Stimulated activated naive CD4-positive, alpha-beta T cell treated with Interleukin-2 at 50 U/mL for 16 hours (primary cell): ENCODE measurements around the gene IMPG2.

ENCODE experiments used
- DNase-seq: peaks from one replicate; lab custom pipeline; 2025; lab: John Stamatoyannopoulos, UW

The IMPG2 gene

GRCh38 chr3:101240719-101241399, 79.5 kb downstream of the IMPG2 start:
- no peak for DNase-seq

DNA sequence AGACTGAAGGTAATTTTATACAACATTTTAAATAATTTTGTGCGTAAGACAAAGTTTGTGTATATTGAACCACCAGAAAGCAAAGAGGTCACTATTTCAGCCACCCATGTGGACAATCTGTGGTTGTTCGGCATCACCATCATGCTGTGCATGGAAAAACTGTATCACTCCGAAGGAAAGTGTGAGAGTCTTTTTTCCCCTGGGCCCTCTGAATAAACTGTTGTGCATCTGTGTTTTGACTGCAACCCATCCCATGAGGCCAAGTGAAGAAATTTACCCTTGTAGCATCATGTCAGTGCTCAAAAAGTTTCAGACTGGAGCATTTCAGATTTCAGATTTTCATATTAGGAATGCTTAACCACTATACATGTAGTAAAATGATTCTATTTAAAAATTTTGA, 85.3 kb downstream of the IMPG2 start:
- DNase-seq, result no peak

GRCh38 chr3:101230618-101231017, 89.8 kb downstream of the IMPG2 start:
- no peak for DNase-seq

- no peak for DNase-seq
Observed at GRCh38 chr3:101229681-101230080, 90.7 kb downstream of the IMPG2 start.

- DNase-seq, result no peak
Observed at GRCh38 chr3:101228441-101228840, 91.9 kb downstream of the IMPG2 start.

- DNase-seq, result no peak
Observed at GRCh38 chr3:101224739-101225138, 95.6 kb downstream of the IMPG2 start.

DNA sequence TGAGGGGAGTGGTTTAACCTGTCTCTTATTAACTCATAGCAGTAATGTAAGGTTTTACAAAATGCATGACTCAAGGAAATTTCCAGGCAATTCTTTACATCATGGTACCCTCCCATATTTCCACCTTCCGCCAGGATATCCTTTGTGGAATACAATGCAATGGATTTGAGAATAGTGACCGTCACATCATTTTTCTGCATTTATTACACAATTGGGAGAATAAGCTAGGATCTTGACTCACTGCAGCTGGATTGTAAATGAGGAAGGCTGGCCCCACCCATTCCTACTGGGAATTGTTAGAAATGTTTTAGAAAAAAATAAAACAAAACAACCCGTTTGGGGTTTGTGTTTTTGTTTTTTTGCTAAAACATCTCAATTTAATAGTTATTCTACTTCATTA, 97.4 kb downstream of the IMPG2 start:
- no peak for DNase-seq

DNA sequence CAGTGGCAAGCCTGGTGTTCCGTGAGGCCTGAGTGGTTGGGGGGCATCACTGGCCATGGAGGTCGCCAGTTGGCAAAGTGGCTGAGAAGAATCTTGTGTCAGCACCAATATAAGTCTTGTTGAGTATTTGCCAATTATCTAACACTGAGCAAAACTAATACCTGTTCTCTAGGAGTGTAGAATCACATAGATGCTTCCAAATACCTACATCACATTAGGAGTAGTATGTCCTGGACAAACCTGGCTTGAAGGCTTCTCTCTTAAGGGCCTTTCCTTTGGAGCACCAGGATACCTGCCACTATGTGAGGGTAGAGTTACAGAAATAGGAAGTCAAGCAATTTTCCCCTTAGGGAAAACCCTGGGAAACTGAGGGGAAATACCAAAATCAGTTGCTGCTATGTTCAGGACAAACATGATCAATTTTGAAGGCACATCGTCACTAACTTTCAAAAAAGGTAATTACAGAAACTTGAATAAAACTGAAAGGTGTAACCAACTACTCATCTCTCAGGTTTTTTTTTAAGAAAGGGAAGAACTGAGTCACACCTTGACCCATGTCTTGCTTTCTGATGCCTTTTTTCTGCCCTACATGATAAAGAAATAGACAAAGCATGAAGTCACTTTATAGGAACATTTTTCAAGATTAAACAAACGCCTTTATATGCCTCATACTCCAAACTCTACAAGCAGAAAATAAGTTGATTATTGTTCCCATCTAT, 100.4 kb downstream of the IMPG2 start:
- DNase-seq, result no peak

- DNase-seq, result no peak
Observed at GRCh38 chr3:101217472-101218245, 102.7 kb downstream of the IMPG2 start.

DNA sequence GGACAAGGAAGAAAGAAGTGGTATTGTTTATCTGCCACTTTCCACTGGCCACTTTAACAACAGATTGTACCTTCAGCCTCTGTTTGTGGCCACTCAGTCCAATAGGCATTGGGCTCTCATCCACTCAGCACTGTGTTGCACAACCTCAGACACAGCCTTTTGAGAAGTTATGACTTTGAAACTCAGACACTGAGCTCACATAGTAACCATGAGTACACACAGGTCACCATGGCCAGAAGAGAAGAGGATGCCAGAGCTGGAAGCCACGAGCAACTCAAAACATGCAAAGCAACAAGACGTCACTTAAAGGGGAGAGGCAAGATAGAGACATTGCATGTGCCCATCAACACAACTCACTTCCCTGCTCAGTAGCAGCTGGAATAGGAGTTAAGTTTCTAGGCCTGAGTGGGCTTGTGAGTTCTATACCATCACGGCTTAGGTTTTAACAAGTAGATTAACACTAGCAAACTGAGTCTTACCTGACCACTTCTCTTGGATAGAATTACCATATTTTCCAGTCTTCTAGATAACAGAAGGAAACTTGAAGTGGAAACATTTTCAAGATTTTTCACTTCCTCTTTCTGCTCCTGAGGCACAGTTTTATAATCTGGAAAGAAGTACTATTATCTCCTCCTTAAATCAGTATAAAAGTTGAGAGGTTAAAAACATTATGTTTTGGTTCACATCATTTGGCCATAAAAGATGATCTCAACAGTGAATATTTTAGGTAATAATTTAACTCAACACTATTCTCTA, 103.5 kb downstream of the IMPG2 start:
- DNase-seq, result no peak

DNA sequence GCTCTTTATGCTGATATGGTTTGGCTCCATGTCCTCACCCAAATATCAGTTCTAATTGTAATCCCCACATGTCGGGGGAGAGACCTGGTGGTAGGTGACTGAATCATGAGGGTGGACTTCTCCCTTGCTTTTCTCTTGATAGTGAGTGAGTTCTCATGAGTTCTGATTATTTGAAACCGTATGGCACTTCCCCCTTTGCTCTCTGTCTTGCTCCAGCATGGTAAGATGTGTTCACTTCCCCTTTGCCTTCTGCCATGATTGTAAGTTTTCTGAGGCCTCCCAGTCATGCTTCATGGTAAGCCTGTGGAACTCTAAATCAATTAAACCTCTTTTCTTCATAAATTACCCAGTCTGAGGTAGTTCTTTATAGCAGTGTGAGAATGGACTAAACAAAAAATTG, 107.6 kb downstream of the IMPG2 start:
- no peak for DNase-seq

DNA sequence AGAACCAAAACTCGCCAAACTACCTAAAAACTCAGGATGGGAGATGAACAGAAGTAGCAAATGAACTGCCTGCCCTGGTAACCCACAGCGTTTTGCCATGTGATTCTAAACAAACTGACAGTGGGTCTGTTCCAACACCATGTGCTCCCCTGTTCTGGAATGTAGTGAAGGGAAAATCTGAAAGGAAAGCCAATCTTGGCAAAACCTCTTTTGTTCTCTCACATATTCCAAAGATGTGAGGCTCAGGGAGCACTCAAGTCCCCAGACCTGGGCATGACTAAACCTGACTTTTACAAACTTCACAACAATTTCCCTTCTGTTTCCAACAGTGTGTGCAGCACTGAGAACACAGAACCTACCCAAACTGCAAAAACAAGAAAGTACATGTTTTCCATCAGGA, 116.1 kb downstream of the IMPG2 start:
- DNase-seq, result no peak

DNA sequence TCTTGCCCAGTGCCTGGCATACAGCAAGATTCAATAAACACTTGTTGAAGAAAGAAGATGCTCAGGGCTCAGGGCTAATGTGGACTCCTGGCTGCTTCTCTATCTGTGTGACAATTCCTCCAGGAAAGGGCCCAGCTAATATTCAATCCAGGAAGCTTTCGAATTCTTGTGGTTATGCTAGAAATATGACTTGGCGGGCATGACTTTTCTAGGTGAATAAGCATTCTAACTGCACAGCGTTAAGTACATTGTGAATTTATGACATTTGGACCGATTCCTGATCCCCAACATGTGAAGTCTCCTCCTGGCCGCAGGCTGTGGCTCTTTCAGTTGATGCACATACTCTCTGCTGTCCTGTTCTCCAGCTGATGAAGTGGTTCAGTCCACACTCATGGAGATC, 117.0 kb downstream of the IMPG2 start:
- DNase-seq, result no peak

- no peak for DNase-seq
Observed at GRCh38 chr3:101202640-101203039, 117.7 kb downstream of the IMPG2 start.

DNA sequence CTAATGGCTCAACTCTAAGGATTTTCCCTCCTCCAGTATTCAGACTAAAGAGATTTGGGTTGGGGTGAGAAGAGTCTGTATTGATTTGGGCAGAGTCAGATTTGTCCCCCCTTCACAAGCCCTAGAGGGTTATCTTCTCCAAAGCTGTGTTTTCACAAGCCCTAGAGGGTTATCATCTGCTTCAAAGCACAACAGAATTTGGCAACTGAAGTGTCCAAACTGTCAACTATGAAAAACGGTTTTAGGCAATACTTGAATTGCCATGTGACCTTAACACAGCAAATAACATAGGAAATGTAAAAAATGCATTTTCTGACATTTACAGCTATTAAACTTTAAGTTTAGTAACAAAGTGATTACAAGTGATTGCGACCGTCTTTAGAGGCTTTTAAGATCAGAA, 119.9 kb downstream of the IMPG2 start:
- no peak for DNase-seq

- DNase-seq, result no peak
Observed at GRCh38 chr3:101195951-101196713, 124.2 kb downstream of the IMPG2 start.

GRCh38 chr3:101194392-101194791, 126.0 kb downstream of the IMPG2 start:
- no peak for DNase-seq

GRCh38 chr3:101193957-101194356, 126.4 kb downstream of the IMPG2 start:
- no peak for DNase-seq

DNA sequence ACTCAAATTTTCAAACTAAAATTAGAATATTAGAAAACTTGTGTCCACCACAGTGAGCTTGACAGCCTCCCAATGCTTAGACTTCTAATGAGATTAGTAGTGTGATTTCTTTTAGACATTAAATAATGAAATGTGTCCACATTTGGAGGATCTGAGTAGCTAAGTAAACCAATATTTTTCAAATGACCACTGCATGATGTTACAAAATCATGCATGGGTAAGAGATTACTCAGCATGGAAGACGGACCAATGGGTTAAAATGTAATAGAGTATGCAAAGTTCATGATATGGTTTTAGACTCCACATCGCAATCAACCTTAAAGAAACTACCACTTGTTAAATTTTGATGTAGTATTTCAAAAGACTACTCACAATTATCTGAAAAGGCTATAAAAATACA, 130.6 kb downstream of the IMPG2 start:
- DNase-seq, result no peak

GRCh38 chr3:101189176-101189575, 131.2 kb downstream of the IMPG2 start:
- no peak for DNase-seq

DNA sequence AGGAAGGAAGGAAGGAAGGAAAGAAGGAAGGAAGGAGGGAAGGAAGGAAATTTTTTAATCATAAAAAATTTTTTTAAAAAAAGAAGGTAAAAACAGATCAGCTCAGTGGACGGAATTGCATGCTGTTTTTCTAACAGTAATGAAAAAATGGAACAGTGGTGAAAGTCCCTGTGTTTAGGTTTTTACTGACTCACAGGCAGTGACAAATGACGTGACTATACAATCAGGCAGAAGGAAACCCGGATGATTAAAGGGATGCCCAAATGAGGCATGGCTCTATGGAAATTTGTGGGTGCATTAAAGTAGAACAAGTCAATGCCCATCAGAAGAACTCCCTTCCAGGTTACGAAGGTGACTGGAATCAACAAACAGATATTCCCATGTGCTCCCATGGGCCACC, 135.0 kb downstream of the IMPG2 start:
- DNase-seq, result no peak

DNA sequence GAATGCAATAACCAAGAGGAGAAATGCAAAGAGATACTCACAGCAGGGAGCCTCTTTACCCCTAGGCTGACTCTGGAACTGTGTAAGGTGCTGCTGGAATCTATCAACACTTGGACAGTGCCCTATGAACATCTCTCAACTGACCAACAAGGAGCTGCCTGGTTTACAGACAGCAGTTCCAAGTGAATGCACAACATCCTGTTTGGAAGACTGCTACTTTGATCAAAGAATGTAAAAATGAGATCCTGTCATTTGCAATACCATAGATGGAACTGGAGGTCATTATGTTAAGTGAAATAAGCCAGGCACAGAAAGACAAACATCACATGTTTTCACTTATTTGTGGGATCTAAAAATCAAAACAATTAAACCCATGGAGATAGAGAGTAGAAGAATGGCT, 136.3 kb downstream of the IMPG2 start:
- no peak for DNase-seq
